Endothelial cell of umbilical vein (primary cell): ENCODE results near the gene S100A1. TPM values are rescaled to one million over a fixed set of nuclear protein-coding genes. Genes with fewer than 3 reads are reported as not detected.

Experiments used
- BruUV-seq: library from RNA; stranded (reverse); fragments of 400-500 nt; replicated peaks from 2 replicates; lab custom pipeline; 2021; lab: Mats Ljungman, UMichigan
- CTCF ChIA-PET: fragments of 300-600, 350-600 bp; sonication (Branson Sonifier 250); formaldehyde crosslinking; loops from one replicate; lab custom pipeline; 2021; ENCODE audit warnings: antibody characterized with exemption, inconsistent platforms; lab: Charles Lee
- POLR2A ChIA-PET: fragments of 300-600, 350-600 bp; sonication (Branson Sonifier 250); formaldehyde crosslinking; loops from one replicate; lab custom pipeline; 2021; ENCODE audit warnings: antibody characterized with exemption, inconsistent platforms; lab: Charles Lee
- DNase-seq: peaks from one replicate; pipeline ENCODE4 v3.0.0-alpha.2; 2011; ENCODE audit warnings: low read depth, low spot score
- FAIRE-seq: peaks from 2 replicates; lab custom pipeline; 2011; peaks lifted over from hg19 to GRCh38; lab: Jason Lieb, UNC
- H2AFZ ChIP-seq: 2 replicates; pipeline ENCODE4 v1.6.0; 2012; ENCODE audit warnings: low read depth, low read length, control low read depth, inconsistent platforms
- H3K27ac ChIP-seq: 2 replicates; pipeline ENCODE4 v1.5.1; 2011; ENCODE audit warnings: low read depth, mild to moderate bottlenecking, control low read depth, low read length, moderate library complexity; ENCODE audit not compliant: insufficient read depth
- H3K27me3 ChIP-seq, 2 experiments: 2 replicates each; pipeline versions ENCODE4 v1.6.0 to v1.6.1; 2011; ENCODE audit warnings: low read length in 2 of 2, mixed read lengths in 1 of 2; ENCODE audit not compliant: control insufficient read depth in 2 of 2, insufficient read depth in 2 of 2
- H3K36me3 ChIP-seq, 2 experiments: 2 replicates in 1 of 2; 3 replicates in 1 of 2; pipeline ENCODE4 v1.5.1; 2011; ENCODE audit warnings: low read length in 2 of 2, mild to moderate bottlenecking in 1 of 2, moderate library complexity in 1 of 2; ENCODE audit not compliant: control insufficient read depth in 2 of 2, insufficient read depth in 2 of 2; ENCODE audit errors: extremely low read depth in 1 of 2
- H3K4me1 ChIP-seq: 3 replicates; pipeline ENCODE4 v1.5.1; 2011; ENCODE audit warnings: mild to moderate bottlenecking, low read length; ENCODE audit not compliant: control insufficient read depth, insufficient read depth; ENCODE audit errors: extremely low read depth
- H3K4me2 ChIP-seq: 2 replicates; pipeline ENCODE4 v1.6.1; 2011; ENCODE audit warnings: low read length, control low read depth, mixed read lengths; ENCODE audit not compliant: insufficient read depth
- H3K4me3 ChIP-seq, 3 experiments: fragments of 200-600 bp in 1 of 3; sonication (generic), shearing (Covaris generic) in 1 of 3; replicated peaks in 1 of 3; 2 replicates each; pipeline ENCODE4 v1.5.1; 2011 to 2016; ENCODE audit warnings: control low read depth in 3 of 3, low read length in 3 of 3, mild to moderate bottlenecking in 2 of 3, inconsistent platforms in 1 of 3, low read depth in 1 of 3, moderate library complexity in 1 of 3; ENCODE audit not compliant: insufficient read depth in 1 of 3
- H3K79me2 ChIP-seq: 2 replicates; pipeline ENCODE4 v1.6.0; 2012; ENCODE audit warnings: low read length, inconsistent platforms; ENCODE audit not compliant: control insufficient read depth, insufficient read depth
- H3K9ac ChIP-seq: replicated peaks from 2 replicates; pipeline ENCODE3; 2011; ENCODE audit warnings: low read length, control low read depth; ENCODE audit not compliant: insufficient read depth; ENCODE audit errors: extremely low read depth
- H3K9me1 ChIP-seq: replicated peaks from 3 replicates; pipeline ENCODE4 v1.6.0; 2011; ENCODE audit warnings: mild to moderate bottlenecking, low read length; ENCODE audit not compliant: control insufficient read depth, insufficient read depth; ENCODE audit errors: extremely low read depth
- H3K9me3 ChIP-seq: replicated peaks from 2 replicates; pipeline ENCODE4 v1.5.1; 2012; ENCODE audit warnings: low read length, inconsistent platforms; ENCODE audit not compliant: control insufficient read depth, insufficient read depth
- H4K20me1 ChIP-seq: replicated peaks from 2 replicates; pipeline ENCODE3; 2011; ENCODE audit warnings: mild to moderate bottlenecking, low read length; ENCODE audit not compliant: control insufficient read depth, insufficient read depth; ENCODE audit errors: extremely low read depth
- CTCF ChIP-seq, 2 donors: IDR thresholded peaks; 1 replicate in 1 of 2; 2 replicates in 1 of 2; pipeline ENCODE4 v1.5.1; 2011; ENCODE audit warnings: low read length in 2 of 2, mild to moderate bottlenecking in 2 of 2, moderate library complexity in 2 of 2, control low read depth in 1 of 2, inconsistent platforms in 1 of 2, low read depth in 1 of 2; ENCODE audit not compliant: insufficient read depth in 1 of 2; ENCODE audit errors: extremely low read depth in 1 of 2
- EZH2 ChIP-seq: IDR thresholded peaks from 2 replicates; pipeline ENCODE4 v1.6.1; 2012; ENCODE audit warnings: borderline replicate concordance, low read depth, mild to moderate bottlenecking, moderate library complexity, low read length, inconsistent platforms; ENCODE audit not compliant: severe bottlenecking
- FOS ChIP-seq: IDR thresholded peaks from 2 replicates; pipeline ENCODE4 v1.6.1; 2011; ENCODE audit warnings: mild to moderate bottlenecking, low read length, moderate library complexity, borderline replicate concordance; ENCODE audit not compliant: insufficient read depth
- GATA2 ChIP-seq: IDR thresholded peaks from 2 replicates; pipeline ENCODE4 v1.7.0; 2011; ENCODE audit warnings: low read depth, mild to moderate bottlenecking, moderate library complexity, mixed read lengths, low read length; ENCODE audit not compliant: insufficient read length, insufficient read depth
- JUN ChIP-seq: IDR thresholded peaks from 2 replicates; pipeline ENCODE4 v1.6.1; 2011; ENCODE audit warnings: borderline replicate concordance, low read depth; ENCODE audit not compliant: insufficient read length, insufficient read depth
- MAX ChIP-seq: IDR thresholded peaks from 2 replicates; pipeline ENCODE4 v1.6.1; 2011; ENCODE audit not compliant: insufficient read depth, insufficient read length
- MYC ChIP-seq: IDR thresholded peaks from one replicate; pipeline ENCODE4 v1.6.1; 2011; ENCODE audit warnings: mild to moderate bottlenecking, low read depth, low read length
- POLR2A ChIP-seq: IDR thresholded peaks from 2 replicates; pipeline ENCODE4 v1.6.1; 2012; ENCODE audit warnings: low read depth, mild to moderate bottlenecking, control low read depth, low read length
- POLR2AphosphoS5 ChIP-seq: IDR thresholded peaks from 2 replicates; pipeline ENCODE4 v1.6.1; 2012; ENCODE audit warnings: low read depth, mild to moderate bottlenecking, control low read depth, low read length, moderate library complexity; ENCODE audit not compliant: insufficient read depth
- dilution Hi-C: fragments of 300-500 bp; cut with MboI; formaldehyde crosslinking; loops from one replicate; pipeline ENCODE4 v1.15.0; 2019; ENCODE audit warnings: low sequenced_read_pairs; ENCODE audit not compliant: extremely low pct_ligation_motif_present
- intact Hi-C: fragments of 100-400 bp; cut with micrococcal nuclease; formaldehyde crosslinking; loops from one replicate; pipeline ENCODE4 v1.10.0; 2022
- polyA plus RNA-seq, 4 experiments: library from polyadenylated mRNA; depleted of rRNA in 3 of 4; stranded (reverse) in 3 of 4; unstranded in 1 of 4; fragments of >200 nt; gene quantifications; 2 replicates each; pipeline versions ENCODE4 v1.2.1 to v1.2.3, GENCODE V29; 2011 to 2012; ENCODE audit warnings: missing spikeins in 1 of 4
- total RNA-seq: library from RNA; stranded (reverse); gene quantifications from 2 replicates; pipeline ENCODE4 v1.2.3, GENCODE V29; 2021

Gene S100A1
- total and polyA plus RNA-seq, 2 donors (not counting 3 experiments of a cell fraction or from before 2014, with no cell fraction given), result not detected

GRCh38 chr1:153630384-153630783 is 2.1 kb downstream of the S100A1 start:
- dilution Hi-C loops, result no loop called here
- TF ChIP-seq CTCF (IDR thresholded peaks at IDR 0.05; ENCODE audit: extremely low read depth in 1 of 2, insufficient read depth in 1 of 2, low read depth in 1 of 2, low read length in 2 of 2), result no peak
- no peak for TF ChIP-seq FOS
- TF ChIP-seq GATA2, result no peak
- no peak for TF ChIP-seq EZH2
- TF ChIP-seq POLR2AphosphoS5, result no peak
- TF ChIP-seq MYC, result no peak
- TF ChIP-seq POLR2A, result no peak
- TF ChIP-seq JUN, result no peak
- no peak for TF ChIP-seq MAX
- intact Hi-C loops, result loop anchor here (5.0 kb wide), 1 partner anchor 42 kb away; the partner anchor contains the start of gene ILF2
- Histone ChIP-seq H3K9me3 (no peaks in the 10 kb centered on the region), H3K4me2 (no peak overlapping the region), H3K4me1 (peaks cover 24% of the 10 kb centered on the region), H3K9me1 (no peaks in the 10 kb centered on the region), H4K20me1 (no peaks in the 10 kb centered on the region), H3K27me3 (no peaks in the 10 kb centered on the region), H3K27ac (no peak overlapping the region), H3K9ac (no peak overlapping the region), H3K79me2 (peaks cover 26% of the 10 kb centered on the region), H3K4me3 (no peak overlapping the region), H3K36me3 (no peaks in the 10 kb centered on the region), H2AFZ (no peak overlapping the region)
- BruUV-seq, result no TSS peak
- ChIA-PET CTCF (interaction anchor here (1.5 to 7.8 kb wide), 2 partner anchors 15 to 59 kb away, joined by 4 to 145 read pairs; partner anchors contain the start of gene S100A14), POLR2A (interaction anchor here (0.6 to 0.7 kb wide), 2 partner anchors 32 to 135 kb away, joined by 3 to 6 read pairs; no protein-coding TSS in a partner anchor)
- DNase-seq (no peak), FAIRE-seq (no peak)
